GM10266 (cell line): ENCODE results near the gene TPP1.

ENCODE experiments used
- DNase-seq: peaks from one replicate; pipeline ENCODE4 v3.0.0; 2012; ENCODE audit errors: extremely low spot score
- TF ChIP-seq, protein P1 (sequence below): IDR thresholded peaks from 2 replicates; pipeline ENCODE4 v1.5.1; 2012; ENCODE audit warnings: mild to moderate bottlenecking, low read depth; ENCODE audit not compliant: control insufficient read depth, insufficient read depth; ENCODE audit errors: missing control alignments

The TPP1 gene

DNA sequence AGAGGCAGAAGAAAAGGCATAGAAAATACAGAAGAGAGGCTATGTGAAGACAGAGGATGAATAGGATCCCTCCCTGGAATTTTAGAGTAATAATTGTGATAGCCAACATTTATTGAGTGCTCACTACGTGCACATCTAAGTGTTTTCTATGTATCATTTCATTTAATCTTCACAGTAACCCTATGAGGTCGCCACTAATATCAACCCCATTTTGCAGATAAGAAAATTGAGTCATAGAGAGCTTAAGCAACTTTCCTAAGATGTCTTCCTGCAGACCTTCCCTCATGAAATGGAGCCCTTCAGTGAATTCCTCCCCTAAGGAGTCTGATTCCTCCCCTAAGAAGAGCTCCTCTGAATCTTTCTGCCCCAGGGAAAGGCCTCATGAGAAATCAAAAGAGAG, 53.9 kb downstream of the TPP1 start:
- TF ChIP-seq, protein P1, sequence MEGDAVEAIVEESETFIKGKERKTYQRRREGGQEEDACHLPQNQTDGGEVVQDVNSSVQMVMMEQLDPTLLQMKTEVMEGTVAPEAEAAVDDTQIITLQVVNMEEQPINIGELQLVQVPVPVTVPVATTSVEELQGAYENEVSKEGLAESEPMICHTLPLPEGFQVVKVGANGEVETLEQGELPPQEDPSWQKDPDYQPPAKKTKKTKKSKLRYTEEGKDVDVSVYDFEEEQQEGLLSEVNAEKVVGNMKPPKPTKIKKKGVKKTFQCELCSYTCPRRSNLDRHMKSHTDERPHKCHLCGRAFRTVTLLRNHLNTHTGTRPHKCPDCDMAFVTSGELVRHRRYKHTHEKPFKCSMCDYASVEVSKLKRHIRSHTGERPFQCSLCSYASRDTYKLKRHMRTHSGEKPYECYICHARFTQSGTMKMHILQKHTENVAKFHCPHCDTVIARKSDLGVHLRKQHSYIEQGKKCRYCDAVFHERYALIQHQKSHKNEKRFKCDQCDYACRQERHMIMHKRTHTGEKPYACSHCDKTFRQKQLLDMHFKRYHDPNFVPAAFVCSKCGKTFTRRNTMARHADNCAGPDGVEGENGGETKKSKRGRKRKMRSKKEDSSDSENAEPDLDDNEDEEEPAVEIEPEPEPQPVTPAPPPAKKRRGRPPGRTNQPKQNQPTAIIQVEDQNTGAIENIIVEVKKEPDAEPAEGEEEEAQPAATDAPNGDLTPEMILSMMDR: no peak
- DNase-seq: no peak

DNA sequence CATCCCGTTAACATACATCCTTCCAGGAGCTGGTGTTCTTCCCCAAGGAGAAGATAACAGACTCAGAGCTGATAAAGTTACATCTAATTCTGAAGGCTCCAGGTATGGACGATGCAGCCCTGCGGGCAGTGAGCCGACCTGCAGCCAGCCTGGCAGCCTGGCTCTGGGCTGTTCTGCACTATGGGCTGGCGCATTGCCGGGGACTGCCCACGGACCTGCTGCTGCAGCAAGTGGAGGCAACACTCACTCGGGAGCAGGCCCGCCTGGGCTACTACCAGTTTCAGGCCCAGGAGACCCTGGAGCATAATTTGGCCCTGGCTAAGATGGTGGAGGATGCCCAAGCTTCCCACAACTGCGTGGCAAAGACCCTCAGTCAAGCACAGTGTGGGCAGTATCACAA, 55.6 kb downstream of the TPP1 start:
- no peak for DNase-seq
- TF ChIP-seq, protein P1: no peak

DNA sequence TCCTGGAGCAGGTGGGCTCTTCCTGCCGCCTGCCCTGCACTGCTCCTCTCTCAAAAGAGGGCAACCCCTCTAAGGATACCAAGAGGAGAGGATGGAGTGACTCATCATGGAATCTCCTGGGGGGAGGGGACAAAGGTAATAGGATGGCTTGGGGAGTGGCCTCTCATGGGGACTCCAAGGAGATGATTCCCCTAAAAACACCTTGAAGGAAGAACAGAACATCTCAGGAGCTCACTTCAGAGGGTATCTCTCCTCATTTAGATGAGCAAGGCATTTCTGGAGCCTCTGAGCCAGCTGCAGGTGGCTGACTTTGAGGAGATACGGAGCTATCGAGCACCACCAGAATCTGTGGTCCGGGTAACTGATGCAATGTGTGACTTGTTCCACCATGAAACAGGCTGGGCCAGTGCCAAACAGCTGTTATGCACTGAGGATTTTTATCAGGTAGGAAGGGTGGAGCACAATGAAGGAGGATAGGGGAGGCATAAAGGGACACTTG, 56.1 kb downstream of the TPP1 start:
- DNase-seq: no peak
- TF ChIP-seq, protein P1: no peak
